Right kidney (tissue), 1 donor: Measurements from ENCODE around the gene PLCXD1.
"Not testable (repeated sequence)": the region's sequence is repeated elsewhere in the genome, so short reads cannot be mapped to it uniquely, and the experiment has no call there.

Experiments
- DNase-seq: peaks from one replicate; pipeline ENCODE4 v3.0.0-alpha.2; 2016

Gene PLCXD1

DNA sequence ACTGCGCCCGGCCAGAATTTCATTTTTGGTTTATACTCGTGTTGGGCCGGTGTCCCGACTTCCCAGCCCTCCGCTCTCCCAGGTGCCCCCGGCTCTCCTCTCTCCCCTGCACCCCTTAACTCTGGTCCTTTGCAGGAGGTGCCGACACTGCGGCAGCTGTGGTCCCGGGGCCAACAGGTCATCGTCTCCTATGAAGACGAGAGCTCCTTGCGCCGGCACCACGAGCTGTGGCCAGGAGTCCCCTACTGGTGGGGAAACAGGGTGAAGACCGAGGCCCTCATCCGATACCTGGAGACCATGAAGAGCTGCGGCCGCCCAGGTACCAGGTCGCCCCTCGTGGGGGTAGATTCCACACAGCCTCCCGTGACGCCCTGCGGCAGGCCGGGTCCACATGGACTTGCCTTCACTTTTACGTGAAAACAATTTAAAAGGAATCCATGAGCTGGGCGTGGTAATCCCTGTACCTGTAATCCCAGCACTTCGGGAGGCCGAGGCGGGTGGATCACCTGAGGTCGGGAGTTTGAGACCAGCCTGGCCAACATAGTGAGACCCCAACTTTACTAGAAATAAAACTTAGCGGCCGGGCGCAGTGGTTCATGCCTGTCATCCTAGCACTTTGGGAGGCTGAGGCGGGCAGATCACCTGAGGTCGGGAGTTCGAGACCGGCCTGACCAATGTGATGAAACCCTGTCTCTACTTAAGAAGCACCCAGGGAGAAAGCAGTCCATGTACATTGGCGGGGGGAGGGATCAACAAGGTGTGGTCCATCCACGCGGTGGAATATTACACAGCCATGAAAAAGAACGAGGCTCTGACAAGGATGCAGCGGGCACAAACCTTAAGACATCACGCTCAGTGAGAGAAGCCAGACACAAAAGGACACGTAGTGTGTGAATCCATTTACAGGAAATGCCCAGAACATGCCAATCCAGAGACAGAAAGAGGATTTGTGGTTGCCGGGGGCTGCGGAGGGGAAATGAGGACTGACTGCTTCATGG is 12.0 kb downstream of the PLCXD1 start:
- no peak for DNase-seq

DNA sequence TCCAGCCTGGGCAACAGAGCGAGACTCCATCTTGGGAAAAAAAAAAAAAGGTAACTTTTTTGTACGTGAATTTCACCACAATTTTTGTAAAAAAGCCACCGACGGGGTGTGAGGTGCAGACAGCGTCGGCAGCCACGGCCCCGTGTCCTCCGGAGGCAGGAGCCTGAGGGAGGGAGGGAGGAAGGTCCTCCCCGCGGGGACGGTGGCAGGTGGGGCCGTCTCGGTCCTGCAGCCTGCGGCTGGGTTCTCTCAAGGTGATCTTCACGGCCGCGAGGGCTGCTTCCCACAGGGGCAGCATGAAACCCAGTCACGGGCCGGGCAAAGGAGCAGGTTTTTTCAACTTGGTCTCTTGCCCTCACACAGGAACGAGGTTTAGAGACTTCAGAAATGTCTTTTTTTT is 14.0 kb downstream of the PLCXD1 start:
- no peak for DNase-seq

DNA sequence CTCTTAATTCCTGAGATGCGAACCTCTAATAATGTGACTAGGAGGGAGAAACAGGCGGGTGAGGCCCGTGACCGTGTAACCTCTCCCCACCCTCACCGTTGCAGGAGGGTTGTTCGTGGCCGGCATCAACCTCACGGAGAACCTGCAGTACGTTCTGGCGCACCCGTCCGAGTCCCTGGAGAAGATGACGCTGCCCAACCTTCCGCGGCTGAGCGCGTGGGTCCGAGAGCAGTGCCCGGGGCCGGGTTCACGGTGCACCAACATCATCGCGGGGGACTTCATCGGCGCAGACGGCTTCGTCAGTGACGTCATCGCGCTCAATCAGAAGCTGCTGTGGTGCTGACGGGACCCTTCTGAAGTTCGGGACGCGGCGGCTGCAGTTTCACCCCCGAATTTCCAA is 17.8 kb downstream of the PLCXD1 start:
- DNase-seq, result no peak

DNA sequence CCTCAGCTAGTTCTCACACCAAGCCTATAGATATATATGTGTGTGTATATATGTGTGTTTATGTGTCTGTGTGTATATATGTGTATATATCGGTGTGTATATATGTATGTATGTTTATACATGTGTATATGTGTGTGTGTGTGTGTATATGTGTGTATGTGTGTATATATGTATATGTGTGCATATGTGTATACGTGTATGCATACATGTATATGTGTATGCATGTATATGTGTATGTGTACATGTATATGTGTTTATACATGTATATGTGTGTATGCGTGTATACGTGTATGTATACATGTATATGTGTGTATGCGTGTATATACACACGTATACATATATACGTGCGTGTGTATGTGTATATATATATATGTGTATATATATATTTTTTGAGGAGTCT is 19.2 kb downstream of the PLCXD1 start:
- no peak for DNase-seq

DNA sequence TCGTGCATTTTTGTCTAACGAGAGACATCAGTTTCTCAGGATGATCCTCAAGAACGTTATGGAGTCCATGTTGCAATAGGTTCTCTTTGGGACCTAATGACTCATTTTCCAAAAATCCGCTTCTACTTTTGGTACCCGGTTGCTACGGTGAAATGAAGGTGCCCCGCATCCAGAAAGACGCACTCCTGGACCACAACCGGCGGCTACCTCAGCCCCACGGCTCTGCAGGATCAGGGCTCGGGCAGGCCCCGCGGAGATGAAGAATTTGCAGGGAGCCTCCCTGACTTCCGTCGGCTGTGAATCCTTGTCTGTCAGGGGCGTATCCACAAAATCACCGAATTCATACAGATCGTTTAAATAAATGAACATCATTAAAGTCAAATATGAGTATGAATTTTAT is 21.8 kb downstream of the PLCXD1 start:
- DNase-seq, result no peak

DNA sequence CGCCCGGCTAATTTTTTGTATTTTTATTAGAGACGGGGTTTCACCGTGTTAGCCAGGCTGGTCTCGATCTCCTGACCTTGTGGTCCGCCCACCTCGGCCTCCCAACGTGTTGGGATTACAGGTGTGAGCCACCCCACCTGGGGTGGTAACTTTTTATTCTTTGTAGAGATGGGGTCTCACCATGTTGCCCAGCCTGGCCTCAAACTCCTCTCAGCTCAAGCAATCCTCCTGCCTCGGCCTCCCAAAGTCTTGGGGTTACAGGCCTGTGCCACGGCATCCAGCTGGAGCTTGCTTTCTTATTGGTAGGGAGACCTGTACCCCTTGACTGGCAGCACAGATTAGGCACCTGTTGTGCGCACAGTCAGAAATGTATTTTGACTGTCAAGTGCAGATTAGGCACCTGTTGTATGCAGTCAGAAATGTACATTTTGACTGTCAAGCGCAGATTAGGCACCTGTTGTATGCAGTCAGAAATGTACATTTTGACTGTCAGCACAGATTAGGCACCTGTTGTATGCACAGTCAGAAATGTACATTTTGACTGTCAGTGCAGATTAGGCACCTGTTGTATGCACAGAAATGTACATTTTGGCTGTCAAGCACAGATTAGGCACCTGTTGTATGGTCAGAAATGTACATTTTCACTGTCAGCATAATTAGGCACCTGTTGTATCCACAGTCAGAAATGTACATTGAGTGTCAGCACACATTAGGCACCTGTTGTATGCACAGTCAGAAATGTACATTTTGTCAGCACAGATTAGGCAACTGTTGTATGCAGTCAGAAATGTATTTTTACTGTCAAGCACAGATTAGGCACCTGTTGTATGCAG is 24.8 kb downstream of the PLCXD1 start:
- DNase-seq, result not testable (repeated sequence)

DNA sequence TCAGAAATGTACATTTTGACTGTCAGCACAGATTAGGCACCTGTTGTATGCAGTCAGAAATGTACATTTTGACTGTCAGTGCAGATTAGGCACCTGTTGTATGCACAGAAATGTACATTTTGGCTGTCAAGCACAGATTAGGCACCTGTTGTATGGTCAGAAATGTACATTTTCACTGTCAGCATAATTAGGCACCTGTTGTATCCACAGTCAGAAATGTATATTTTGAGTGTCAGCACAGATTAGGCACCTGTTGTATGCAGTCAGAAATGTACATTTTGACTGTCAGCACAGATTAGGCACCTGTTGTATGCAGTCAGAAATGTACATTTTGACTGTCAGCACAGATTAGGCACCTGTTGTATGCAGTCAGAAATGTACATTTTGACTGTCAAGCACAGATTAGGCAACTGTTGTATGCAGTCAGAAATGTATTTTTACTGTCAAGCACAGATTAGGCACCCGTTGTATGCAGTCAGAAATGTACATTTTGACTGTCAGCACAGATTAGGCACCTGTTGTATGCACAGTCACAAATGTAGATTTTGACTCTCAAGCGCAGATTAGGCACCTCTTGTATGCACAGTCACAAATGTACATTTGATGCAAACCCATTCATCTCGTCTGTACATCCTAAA is 25.6 kb downstream of the PLCXD1 start:
- DNase-seq, result not testable (repeated sequence)

DNA sequence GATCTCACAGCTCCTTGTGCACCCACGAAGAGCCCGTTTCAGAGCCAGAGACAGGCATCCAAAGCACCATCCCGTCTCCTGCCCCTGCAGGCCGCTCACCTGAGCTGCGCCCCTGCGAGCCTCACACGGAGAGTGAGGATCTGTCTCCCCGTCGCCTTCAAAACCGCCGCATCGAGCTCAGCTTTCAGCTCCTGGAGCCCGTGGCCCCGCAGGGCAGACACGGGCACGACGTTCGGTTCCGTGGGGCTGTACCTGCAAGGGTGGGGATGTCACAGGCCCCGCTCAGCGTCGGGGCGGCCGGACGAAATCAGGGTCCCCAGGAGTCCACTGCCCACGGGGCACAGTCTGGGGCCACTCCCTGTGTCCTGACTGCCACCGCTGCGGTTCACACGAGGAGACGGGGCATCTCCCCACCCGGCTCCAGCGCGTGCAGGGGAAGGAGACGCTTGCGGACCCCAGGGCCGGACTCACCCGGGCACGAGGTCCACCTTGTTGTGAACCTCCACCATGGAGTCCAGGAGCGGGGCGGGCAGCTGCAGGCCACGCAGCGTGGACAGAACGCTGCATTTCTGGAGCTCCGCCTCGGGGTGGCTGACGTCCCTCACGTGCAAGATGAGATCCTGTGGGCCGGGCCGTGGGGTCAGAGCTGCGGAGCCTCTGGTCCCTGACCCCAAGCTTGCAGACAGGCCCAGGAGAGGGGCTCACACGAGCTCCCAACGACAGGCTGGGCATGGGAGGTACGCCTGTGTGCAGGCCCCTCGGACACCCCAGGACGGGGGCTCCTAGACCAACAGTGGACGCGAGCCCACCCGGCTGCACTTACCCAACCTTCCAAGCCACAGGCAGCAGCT is 26.3 kb downstream of the PLCXD1 start:
- no peak for DNase-seq

DNA sequence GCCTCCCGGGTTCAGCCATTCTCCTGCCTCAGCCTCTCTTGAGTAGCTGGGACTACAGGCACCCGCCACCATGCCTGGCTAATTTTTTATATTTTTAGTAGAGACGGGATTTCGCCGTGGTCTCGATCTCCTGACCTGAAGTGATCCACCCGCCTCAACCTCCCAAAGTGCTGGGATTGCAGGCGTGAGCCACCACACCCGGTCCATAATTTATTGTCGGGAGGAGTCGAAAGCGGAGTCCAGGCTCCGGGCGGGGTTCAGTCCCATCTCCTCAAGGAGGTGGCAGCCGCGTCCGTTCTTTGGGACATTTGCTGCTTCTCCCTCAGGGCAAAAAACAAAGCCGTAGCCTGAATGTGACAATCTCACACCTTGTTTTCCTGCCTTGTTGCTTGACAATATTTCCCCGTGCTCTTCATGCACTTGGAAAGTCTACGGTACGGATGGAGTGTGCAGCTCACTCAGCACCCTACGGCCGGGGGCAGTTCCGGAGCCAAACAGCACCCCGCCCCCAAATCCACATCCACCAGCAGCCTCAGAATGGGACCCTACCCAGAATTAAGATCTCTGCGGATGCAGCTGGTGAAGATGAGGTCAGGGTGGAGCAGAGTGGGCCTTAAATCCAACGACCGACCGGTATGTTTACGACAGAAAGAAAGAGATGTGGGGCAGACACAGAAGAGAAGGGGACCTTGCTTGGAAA is 27.8 kb downstream of the PLCXD1 start:
- DNase-seq, result no peak

DNA sequence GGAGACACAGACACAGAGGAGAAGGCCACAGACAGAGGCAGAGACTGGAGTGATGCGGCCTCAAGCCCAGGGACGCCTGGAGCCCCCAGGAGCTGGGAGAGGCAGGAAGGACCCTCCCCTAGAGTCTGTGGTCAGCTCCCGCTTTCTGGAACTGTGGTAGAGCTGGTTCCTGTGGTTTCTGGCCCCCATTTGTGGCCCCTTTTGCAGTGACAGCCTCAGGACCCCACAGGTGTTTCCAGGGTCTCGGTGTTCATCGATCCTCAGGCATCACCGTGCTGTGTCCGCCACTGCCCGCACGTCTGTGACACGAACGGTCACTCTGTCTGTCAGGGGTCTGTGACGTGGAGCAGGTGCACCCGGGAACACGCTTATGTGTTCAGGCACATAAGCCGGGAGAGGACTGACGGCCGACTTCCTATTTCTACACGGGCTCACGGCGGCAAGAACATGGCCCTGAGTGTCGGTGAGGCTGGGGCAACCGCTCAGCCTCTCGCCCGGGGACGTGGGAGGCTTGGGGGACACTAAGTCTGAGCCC is 29.5 kb downstream of the PLCXD1 start:
- no peak for DNase-seq

DNA sequence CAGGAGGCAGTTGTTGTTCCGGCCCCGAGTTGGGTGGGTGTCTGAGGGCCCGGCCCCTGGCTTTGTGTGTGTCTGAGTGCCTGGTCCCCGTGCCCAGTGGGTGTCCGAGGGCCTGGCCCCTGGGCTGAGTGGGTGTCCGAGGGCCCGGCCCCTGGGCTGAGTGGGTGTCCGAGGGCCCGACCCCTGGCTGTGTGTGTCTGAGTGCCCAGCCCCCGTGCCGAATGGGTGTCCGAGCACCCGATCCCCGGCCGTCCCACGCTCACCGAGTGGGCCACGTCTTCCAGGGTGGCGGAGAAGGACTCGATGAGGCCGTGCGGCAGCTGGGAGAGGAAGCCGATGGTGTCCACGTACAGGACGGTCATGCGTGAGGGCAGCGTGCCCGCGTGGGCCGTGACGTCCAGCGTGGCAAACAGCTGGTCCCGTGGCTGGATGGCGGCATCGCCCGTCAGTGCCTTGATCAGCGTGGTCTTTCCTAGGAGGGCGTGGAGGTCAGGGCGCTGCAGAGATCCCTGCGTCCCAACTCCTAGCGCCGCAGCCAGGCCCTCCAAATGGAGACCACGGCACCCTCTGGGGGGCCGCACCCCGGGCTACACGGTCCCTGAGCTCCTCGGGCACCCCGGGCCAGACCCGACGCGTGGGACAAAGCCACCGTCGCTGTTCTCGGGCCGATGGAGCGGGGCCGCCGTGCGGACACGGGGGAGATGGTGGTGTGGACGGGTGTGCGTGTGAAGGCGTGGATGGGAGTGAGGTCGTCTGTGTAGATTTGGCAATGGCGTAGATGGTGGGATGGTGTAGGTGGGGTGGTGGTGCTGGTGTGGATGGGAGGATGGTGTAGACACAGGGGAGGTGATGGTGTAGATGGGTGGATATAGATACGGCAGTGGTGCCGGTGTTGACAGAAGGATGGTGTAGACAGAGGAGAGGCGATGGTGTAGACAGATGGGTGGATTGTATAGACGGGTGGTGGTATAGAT is 30.3 kb downstream of the PLCXD1 start:
- DNase-seq, result no peak

DNA sequence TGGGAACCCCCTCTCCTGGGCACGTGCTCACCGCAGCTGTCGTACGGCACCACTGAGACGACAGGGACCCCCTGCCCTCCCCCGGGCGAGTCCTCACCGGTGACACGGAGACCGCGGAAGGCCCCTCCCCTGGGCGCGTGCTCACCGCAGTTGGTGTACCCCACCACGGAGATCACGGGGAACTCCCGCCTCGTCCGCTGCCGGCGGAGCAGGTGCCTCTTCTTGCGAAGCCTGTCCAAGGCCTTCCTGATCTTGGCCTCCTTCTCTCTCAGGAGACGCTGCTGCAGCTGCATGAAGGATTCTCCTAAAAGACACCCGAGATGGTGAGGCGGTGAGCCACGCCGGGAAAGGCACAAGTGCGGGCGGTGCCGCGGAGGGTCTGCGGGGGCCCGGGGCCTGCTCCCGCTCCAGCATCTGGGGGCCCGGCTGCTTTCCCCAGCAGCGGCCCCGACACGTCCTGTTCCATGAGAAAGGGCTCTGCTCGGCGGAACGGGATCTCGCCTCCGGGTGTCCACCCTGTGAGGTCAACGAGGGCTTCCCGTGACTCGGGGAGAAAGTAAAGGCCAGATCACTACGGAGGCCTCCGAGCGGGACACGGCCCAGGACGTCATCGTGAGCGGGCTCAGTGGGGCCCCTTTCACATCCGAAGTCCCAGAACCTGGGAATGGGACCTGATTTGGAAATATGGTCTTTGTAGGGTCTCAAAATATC is 31.6 kb downstream of the PLCXD1 start:
- no peak for DNase-seq

DNA sequence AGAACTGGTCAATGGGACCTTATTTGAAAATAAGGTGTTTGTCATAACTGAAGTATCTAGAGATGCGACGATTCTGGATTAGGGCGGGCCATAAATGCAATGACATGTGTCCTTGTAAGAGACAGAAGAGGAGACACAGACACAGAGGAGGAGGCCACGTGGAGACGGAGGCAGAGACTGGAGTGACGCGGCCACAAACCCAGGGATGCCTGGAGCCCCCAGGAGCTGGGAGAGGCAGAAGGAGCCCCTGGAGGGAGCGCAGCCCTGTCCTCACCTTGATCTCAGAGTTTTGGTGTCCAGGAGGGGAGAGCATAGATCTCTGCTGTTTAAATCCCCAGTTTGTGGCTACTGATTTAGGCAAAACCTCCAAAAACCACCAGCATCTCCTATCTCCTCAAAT is 32.4 kb downstream of the PLCXD1 start:
- no peak for DNase-seq

DNA sequence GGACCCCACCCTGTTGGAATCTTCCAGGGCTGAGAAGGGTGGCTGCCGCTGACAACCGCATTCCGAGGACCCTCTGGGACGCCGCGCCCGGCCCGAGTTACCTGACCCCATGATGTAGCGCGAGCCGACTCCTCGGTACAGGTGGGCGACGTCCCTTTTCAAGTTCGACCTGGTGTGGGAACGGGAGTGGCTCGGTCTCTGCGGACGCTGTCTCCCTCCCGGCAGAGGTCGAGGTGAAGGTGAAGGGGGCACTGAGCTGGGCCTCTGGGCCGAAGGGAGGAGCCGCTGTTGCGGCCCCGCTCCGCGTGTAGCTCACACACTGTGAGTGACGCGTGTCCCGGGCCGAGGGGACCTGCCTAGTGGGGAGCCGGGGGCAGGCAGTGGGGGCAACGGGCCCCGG is 32.9 kb downstream of the PLCXD1 start:
- DNase-seq, result no peak

DNA sequence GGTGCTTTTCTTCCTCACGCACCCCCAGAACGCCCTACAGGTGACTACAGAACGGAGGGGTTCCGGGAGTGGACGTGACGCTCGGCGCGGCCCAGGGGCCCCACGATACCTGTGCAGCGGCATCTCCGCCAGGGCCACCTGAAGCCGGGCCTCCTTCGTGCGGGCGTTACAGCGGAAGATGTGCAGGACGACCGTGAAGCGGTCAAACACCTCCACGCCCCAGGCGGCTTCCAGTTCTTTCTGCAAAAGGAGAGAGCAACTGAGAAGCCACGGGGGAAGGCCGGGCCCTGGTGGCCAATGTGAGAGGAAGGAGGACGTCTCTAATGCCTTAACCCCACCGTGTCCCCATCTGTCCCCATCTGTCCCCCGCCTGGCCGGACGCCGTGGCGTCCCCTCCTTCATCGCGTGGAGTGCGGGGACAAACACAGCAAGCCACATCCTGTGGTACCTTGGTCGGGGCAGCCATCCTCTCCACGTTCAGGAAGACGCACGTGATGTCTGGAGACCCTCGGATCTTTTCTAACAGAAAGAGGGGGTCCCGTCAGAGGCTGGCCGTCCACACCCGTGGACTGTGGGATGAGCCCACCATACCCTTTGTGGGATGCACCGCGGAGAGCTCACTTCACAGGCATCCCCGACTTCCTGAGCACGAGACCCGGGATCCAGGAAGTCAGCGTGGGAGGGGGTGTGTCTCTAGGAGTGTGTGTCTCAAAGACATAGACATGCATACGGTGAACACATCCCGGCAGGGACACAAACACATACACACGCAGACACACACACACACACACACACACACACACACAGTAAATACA is 33.8 kb downstream of the PLCXD1 start:
- no peak for DNase-seq

DNA sequence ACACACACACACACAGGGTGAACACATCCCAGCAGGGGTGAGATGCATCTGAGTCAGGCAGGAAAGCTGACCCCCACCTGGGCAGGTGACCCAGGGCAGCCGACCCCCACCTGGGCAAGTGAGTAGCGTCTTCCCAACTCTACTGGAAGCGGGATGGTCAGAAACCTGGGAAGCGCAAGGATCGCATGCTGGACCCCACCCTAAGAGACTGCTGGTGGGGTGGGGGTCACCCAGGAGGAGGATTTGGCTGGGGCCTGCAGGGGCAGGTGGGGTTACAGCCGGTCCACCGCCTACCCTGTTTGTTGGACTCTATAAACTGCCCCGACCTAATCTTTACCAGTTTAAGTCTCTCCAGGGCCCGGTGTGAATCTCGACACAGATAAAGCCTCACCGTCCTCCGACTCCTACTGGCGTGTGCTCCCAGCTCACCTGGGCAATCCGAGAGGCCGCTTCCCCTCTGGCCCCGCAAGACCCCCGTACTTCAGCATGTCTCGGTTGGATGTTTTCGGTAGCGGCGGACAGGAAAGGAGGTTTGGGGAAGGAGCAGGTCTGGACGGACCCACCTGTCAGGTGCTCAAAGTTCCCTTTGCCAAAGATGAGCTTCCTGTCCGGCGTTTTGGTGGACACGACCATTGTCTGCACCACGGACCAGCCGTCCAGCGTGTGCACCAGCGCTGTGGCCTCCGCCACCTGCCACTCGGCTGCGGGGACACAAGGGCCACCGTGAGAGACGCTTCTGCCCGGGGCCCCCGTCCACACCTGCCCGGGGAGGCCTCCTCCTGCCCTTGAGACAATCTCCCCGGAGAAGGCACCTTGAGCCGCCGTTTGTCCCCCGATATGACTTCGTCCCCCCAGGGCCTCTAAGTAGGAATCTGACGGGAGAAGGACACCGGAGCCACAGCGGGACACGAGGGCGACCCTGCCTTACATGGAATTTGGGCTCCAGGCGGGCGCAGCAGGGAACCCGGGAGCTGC is 35.5 kb downstream of the PLCXD1 start:
- no peak for DNase-seq
